HepG2 (cell line): ENCODE measurements around the gene YWHAB. TPM values are rescaled to one million over a fixed set of nuclear protein-coding genes. Genes with fewer than 3 reads are reported as not detected.

Experiments
- GRHL1 ChIP-seq: sonication (generic); formaldehyde crosslinking; conservative IDR thresholded peaks from 2 replicates; pipeline ENCODE4 v1.8.0; 2022; ENCODE audit warnings: missing genetic modification reagents
- KAT8 ChIP-seq: IDR thresholded peaks from 2 replicates; pipeline ENCODE4 v1.6.1; 2016; ENCODE audit warnings: missing genetic modification reagents, missing compliant biosample characterization
- MAX ChIP-seq: IDR thresholded peaks from 2 replicates; pipeline ENCODE4 v1.6.1; 2012; ENCODE audit warnings: inconsistent platforms
- MTA3 ChIP-seq: sonication (generic); formaldehyde crosslinking; IDR thresholded peaks from 2 replicates; pipeline ENCODE4 v1.4.0; 2020; ENCODE audit warnings: missing genetic modification reagents
- PHF8 ChIP-seq: sonication (generic); formaldehyde crosslinking; IDR thresholded peaks from 2 replicates; pipeline ENCODE4 v1.5.0; 2020; ENCODE audit warnings: missing genetic modification reagents
- RARA ChIP-seq: IDR thresholded peaks from 2 replicates; pipeline ENCODE4 v1.6.1; 2016; ENCODE audit warnings: missing genetic modification reagents, missing compliant biosample characterization
- RORA ChIP-seq: sonication (generic); formaldehyde crosslinking; IDR thresholded peaks from 2 replicates; pipeline ENCODE4 v1.5.0; 2020; ENCODE audit warnings: mild to moderate bottlenecking, missing genetic modification reagents, moderate library complexity
- SMAD3 ChIP-seq: sonication (generic); formaldehyde crosslinking; IDR thresholded peaks from 2 replicates; pipeline ENCODE4 v1.4.0; 2020; ENCODE audit warnings: missing genetic modification reagents
- STAT6 ChIP-seq: sonication (generic); formaldehyde crosslinking; IDR thresholded peaks from 2 replicates; pipeline ENCODE4 v1.4.0; 2020; ENCODE audit warnings: missing genetic modification reagents, mild to moderate bottlenecking, borderline replicate concordance
- ZFYVE20 ChIP-seq: sonication (generic); formaldehyde crosslinking; IDR thresholded peaks from 2 replicates; pipeline ENCODE4 v1.8.0; 2023; ENCODE audit warnings: low read depth, mild to moderate bottlenecking, moderate library complexity, missing genetic modification reagents, borderline replicate concordance
- ZNF12 ChIP-seq: sonication (generic); formaldehyde crosslinking; IDR thresholded peaks from 2 replicates; pipeline ENCODE4 v1.5.0; 2020; ENCODE audit warnings: missing genetic modification reagents
- ZNF337 ChIP-seq: sonication (generic); formaldehyde crosslinking; IDR thresholded peaks from 2 replicates; pipeline ENCODE4 v1.5.1; 2020; ENCODE audit warnings: missing genetic modification reagents, low read depth, mild to moderate bottlenecking, borderline replicate concordance
- ZNF780A ChIP-seq: sonication (generic); formaldehyde crosslinking; IDR thresholded peaks from 2 replicates; pipeline ENCODE4 v1.8.0; 2022; ENCODE audit warnings: mild to moderate bottlenecking, missing genetic modification reagents, moderate library complexity
- polyA plus RNA-seq, 8 experiments: library from polyadenylated mRNA; depleted of rRNA in 3 of 8; stranded (reverse) in 7 of 8; unstranded in 1 of 8; fragments of >200 nt; fragmentation: Illumina TruSeq in 4 of 8; extraction: Trizol in 4 of 8; gene quantifications; 2 replicates each; pipeline versions ENCODE4 v1.2.1 to v1.2.3, GENCODE V29; 2011 to 2016; ENCODE audit warnings: low read depth in 4 of 8, missing spikeins in 1 of 8, mixed read lengths in 1 of 8; ENCODE audit not compliant: insufficient read depth in 1 of 8
- total RNA-seq, 5 experiments: library from RNA; depleted of rRNA; stranded (reverse); fragments of >200 nt; fragmentation: Illumina TruSeq; extraction: Trizol; gene quantifications; 2 replicates each; pipeline ENCODE4 v1.2.3, GENCODE V29; 2016; ENCODE audit warnings: low read depth in 1 of 5
- TF ChIP-seq, protein P1 (sequence below), 2 experiments: sonication (generic) in 1 of 2; formaldehyde crosslinking in 1 of 2; IDR thresholded peaks; 2 replicates each; pipeline versions ENCODE4 v1.5.1 to v1.6.1; 2011 to 2020; ENCODE audit warnings: borderline replicate concordance in 1 of 2, low read depth in 1 of 2, low read length in 1 of 2, mild to moderate bottlenecking in 1 of 2, missing genetic modification reagents in 1 of 2, moderate library complexity in 1 of 2
- TF ChIP-seq, protein P2 (sequence below): IDR thresholded peaks from 2 replicates; pipeline ENCODE4 v1.6.1; 2018; ENCODE audit warnings: missing genetic modification reagents
- TF ChIP-seq, protein P3 (sequence below): sonication (generic); formaldehyde crosslinking; IDR thresholded peaks from 2 replicates; pipeline ENCODE4 v1.5.0; 2020; ENCODE audit warnings: missing genetic modification reagents
- TF ChIP-seq, protein P4 (sequence below): sonication (generic); formaldehyde crosslinking; IDR thresholded peaks from 2 replicates; pipeline ENCODE4 v1.4.0; 2020; ENCODE audit warnings: mild to moderate bottlenecking, missing genetic modification reagents

YWHAB gene
- total and polyA plus RNA-seq, 2 of the 13 experiments (the other 11 are each of a cell fraction or from before 2014, with no cell fraction given), result 77.2 to 121 TPM

DNA sequence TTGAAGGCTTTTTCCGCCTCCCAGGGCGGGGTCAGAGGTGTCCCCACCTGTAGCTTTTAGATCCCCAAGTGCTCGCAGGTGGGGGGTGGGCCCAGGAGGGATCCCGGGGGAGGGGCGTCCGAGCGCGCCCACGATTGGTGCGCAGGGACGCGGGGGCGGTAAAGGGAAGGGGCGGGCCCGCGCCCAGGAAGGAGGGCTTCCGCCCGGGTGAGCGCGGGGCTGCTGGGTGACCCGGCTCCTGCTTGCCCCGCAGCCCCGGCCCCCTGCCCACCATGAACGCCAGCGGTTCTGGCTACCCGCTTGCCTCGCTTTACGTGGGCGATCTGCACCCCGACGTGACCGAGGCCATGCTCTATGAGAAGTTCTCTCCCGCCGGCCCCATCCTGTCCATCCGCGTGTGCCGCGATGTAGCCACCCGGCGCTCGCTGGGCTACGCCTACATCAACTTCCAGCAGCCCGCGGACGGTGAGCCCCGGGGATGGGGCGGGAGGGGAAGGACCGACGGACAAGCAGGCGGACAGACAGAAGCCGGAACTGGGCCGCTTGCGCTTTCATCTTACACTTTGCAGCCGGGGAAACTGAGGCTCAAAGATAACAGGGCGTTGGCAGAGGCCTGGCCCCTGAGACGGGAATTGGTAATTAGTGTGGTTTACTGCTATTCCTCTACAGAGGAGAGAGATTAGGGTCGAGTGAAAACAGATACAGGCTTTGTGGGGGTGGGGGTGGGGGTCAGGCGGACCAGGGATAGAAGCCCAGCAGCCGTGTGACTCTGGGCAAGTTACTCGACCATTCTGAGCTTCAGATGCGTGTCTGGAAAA lies 24.6 kb downstream of the YWHAB start, which contains the start of gene PABPC1L (continued):
- TF ChIP-seq STAT6 (CRISPR knock-in tag) (0 out of 2 replicates have a peak, but pooled peaks have one; percentile 73), KAT8 (CRISPR knock-in tag) (peak; percentile 80), RORA (CRISPR knock-in tag) (no peak), MTA3 (CRISPR knock-in tag) (no peak; the same call in 1 of the 2 replicates), ZNF780A (CRISPR knock-in tag) (peak; percentile 95), MAX (peak; percentile 69; the same call in 1 of the 2 replicates), SMAD3 (CRISPR knock-in tag) (no peak; the same call in none of the 2 replicates), RARA (CRISPR knock-in tag) (peak; percentile 54), GRHL1 (CRISPR knock-in tag) (no peak), ZFYVE20 (CRISPR knock-in tag) (0 out of 2 replicates have a peak, but pooled peaks have one; percentile 25), ZNF337 (CRISPR knock-in tag) (no peak), PHF8 (CRISPR knock-in tag) (peak; percentile 85), ZNF12 (CRISPR knock-in tag) (peak; percentile 30; the same call in 1 of the 2 replicates)
- TF ChIP-seq, protein P1, sequence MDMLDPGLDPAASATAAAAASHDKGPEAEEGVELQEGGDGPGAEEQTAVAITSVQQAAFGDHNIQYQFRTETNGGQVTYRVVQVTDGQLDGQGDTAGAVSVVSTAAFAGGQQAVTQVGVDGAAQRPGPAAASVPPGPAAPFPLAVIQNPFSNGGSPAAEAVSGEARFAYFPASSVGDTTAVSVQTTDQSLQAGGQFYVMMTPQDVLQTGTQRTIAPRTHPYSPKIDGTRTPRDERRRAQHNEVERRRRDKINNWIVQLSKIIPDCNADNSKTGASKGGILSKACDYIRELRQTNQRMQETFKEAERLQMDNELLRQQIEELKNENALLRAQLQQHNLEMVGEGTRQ (IDR thresholded peaks at IDR 0.05; ENCODE audit: low read depth, low read length), result no peak
- TF ChIP-seq, protein P1 (CRISPR knock-in tag; IDR thresholded peaks at IDR 0.05; ENCODE audit: borderline replicate concordance), result no peak; the same call in 1 of the 2 replicates
- TF ChIP-seq, protein P2, sequence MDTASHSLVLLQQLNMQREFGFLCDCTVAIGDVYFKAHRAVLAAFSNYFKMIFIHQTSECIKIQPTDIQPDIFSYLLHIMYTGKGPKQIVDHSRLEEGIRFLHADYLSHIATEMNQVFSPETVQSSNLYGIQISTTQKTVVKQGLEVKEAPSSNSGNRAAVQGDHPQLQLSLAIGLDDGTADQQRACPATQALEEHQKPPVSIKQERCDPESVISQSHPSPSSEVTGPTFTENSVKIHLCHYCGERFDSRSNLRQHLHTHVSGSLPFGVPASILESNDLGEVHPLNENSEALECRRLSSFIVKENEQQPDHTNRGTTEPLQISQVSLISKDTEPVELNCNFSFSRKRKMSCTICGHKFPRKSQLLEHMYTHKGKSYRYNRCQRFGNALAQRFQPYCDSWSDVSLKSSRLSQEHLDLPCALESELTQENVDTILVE (CRISPR knock-in tag), result peak; percentile 78
- TF ChIP-seq, protein P3, sequence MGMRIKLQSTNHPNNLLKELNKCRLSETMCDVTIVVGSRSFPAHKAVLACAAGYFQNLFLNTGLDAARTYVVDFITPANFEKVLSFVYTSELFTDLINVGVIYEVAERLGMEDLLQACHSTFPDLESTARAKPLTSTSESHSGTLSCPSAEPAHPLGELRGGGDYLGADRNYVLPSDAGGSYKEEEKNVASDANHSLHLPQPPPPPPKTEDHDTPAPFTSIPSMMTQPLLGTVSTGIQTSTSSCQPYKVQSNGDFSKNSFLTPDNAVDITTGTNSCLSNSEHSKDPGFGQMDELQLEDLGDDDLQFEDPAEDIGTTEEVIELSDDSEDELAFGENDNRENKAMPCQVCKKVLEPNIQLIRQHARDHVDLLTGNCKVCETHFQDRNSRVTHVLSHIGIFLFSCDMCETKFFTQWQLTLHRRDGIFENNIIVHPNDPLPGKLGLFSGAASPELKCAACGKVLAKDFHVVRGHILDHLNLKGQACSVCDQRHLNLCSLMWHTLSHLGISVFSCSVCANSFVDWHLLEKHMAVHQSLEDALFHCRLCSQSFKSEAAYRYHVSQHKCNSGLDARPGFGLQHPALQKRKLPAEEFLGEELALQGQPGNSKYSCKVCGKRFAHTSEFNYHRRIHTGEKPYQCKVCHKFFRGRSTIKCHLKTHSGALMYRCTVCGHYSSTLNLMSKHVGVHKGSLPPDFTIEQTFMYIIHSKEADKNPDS (CRISPR knock-in tag), result no peak
- TF ChIP-seq, protein P4, sequence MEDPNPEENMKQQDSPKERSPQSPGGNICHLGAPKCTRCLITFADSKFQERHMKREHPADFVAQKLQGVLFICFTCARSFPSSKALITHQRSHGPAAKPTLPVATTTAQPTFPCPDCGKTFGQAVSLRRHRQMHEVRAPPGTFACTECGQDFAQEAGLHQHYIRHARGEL, result no peak
